Ectodermal cell (in vitro differentiated cells): Measurements from ENCODE around the gene COL1A1.

Source experiments
- H3K27ac ChIP-seq: 2 replicates; pipeline ENCODE4 v1.7.0; 2013; ENCODE audit warnings: mild to moderate bottlenecking, low read depth, low read length; ENCODE audit not compliant: insufficient read depth, poor library complexity, severe bottlenecking
- H3K27me3 ChIP-seq: 2 replicates; pipeline ENCODE4 v1.7.0; 2013; ENCODE audit warnings: mild to moderate bottlenecking, low read length; ENCODE audit not compliant: insufficient read depth, control insufficient read depth, poor library complexity, severe bottlenecking
- H3K36me3 ChIP-seq: one replicate; pipeline ENCODE4 v1.7.0; 2013; ENCODE audit warnings: low read length; ENCODE audit not compliant: control insufficient read depth, insufficient read depth
- H3K4me1 ChIP-seq: one replicate; pipeline ENCODE4 v1.7.0; 2013; ENCODE audit warnings: low read length; ENCODE audit not compliant: control insufficient read depth, insufficient read depth
- H3K4me3 ChIP-seq: 2 replicates; pipeline ENCODE4 v1.7.0; 2013; ENCODE audit warnings: low read depth, low read length, control low read depth; ENCODE audit not compliant: insufficient read depth
- H3K9me3 ChIP-seq: 2 replicates; pipeline ENCODE4 v1.7.0; 2013; ENCODE audit warnings: mild to moderate bottlenecking, low read length, moderate library complexity; ENCODE audit not compliant: control insufficient read depth
- WGBS, 2 experiments: methylation state at CpG; one replicate each; pipeline ENCODE4 v1.1.7; 2013; ENCODE audit warnings: missing lambda C conversion rate in 2 of 2; 5-methylcytosine and 5-hydroxymethylcytosine counted together

Gene COL1A1

DNA sequence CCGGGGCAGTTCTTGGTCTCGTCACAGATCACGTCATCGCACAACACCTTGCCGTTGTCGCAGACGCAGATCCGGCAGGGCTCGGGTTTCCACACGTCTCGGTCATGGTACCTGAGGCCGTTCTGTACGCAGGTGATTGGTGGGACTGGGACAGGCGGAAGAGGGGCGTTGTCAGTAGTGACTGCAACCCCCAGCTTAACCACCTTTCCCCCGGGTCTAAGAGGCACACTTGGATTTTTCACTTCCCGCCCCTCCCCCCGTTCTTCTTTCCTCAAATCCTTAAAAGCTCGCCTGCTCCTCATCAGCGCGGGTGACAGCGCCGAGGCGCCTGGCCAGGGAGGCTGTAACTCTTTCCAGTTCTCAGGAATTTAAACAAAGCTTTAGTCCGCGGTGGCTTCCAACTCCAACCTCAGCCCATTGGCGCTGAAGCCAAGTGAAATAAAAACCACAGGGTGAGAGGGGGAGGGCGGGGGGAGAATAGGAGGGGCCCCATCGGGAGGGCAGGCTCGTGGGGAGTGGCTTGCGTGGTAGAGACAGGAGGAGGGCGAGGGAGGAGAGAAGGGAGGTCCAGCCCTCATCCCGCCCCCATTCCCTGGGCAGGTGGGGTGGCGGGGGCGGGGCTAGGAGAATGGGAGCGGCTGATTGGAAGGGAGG is 1.5 kb downstream of the COL1A1 start:
- no peak overlapping the region for H3K27ac ChIP-seq
- H3K9me3 ChIP-seq, result no peaks in the 10 kb centered on the region
- H3K36me3 ChIP-seq, result no peaks in the 10 kb centered on the region
- H3K27me3 ChIP-seq, result peaks cover 52% of the 10 kb centered on the region
- no peaks in the 10 kb centered on the region for H3K4me1 ChIP-seq
- peak overlapping the region; percentile 45 for H3K4me3 ChIP-seq
- WGBS, 2 experiments, result 2 to 3% methylated on average over 36 of the region's 36 CpGs

DNA sequence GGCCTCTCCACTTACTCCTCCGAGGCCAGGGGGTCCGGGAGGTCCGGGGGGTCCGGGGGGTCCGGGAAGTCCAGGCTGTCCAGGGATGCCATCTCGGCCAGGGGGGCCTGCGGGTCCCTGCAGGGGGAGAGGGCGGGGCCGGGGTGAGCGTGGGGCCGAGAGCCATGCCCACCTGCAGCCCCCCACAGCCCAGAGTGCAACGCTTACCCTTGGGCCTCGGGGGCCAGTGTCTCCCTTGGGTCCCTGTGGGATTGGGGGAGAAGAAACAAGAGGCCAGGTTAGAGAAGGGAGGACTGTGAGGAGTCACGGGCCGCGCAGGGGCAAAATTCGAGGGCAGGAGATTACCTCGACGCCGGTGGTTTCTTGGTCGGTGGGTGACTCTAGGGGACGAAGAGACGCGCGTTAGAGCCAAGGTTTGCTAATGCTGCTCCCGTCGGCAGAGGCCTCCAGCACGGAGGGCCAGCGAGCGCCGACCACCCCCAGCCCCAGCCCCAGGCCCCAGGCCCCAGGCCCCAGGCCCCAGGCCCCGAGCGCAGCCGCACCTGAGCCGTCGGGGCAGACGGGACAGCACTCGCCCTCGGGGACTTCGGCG is 2.1 kb downstream of the COL1A1 start:
- H3K36me3 ChIP-seq, result no peaks in the 10 kb centered on the region
- H3K4me1 ChIP-seq, result no peaks in the 10 kb centered on the region
- H3K4me3 ChIP-seq, result peak overlapping the region; percentile 45
- no peaks in the 10 kb centered on the region for H3K9me3 ChIP-seq
- peaks cover 47% of the 10 kb centered on the region for H3K27me3 ChIP-seq
- no peak overlapping the region for H3K27ac ChIP-seq
- 49 to 50% methylated on average over 41 of the region's 41 CpGs for WGBS, 2 experiments

DNA sequence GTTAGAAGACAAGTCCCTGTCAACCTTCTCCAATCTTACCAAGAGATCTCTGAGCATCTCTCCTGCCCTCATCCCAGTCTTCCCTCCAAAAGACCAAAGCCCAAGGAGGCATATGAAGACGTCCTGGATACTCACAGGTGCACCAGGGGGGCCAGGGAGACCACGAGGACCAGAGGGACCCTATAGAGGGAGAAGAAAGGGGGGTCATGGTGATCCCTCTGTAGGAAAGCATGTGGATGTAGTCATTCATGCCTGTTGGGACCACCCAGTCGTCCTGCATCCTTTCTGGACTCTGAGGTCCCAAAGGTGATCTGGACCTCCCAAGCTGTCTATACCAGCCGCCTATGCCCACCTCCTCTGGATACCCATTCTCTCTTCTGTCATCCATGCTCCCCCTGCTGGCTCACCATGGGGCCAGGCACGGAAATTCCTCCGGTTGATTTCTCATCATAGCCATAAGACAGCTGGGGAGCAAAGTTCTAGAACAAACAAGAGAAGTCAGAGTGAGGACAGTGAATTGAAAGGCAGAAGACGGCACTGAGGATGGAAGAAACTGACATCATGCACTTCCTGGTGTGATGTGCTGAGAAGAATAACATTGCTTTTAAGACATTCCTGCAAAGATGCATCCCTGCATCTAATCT is 3.3 kb downstream of the COL1A1 start:
- Histone ChIP-seq H3K4me3 (no peak overlapping the region), H3K9me3 (no peaks in the 10 kb centered on the region), H3K27me3 (peaks cover 41% of the 10 kb centered on the region), H3K27ac (no peak overlapping the region), H3K4me1 (no peaks in the 10 kb centered on the region), H3K36me3 (no peaks in the 10 kb centered on the region)
- 70 to 71% methylated on average over 7 of the region's 7 CpGs for WGBS, 2 experiments

DNA sequence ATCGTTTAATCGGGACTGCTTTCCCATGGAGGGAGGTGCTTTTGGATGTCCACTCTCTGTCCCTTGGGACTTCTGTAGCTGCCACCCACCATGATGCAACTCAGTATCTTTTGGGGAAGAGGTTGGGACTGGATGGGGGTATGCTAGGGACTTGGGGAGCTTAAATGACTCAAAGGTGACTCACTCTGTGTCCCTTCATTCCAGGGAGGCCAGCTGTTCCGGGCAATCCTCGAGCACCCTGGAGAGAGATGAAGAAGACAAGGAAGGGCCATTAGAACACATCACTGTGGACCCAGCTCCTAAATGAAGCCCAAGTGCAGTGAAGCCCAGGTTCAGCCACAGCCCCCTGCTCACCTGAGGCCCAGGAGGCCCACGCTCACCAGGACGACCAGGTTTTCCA is 4.6 kb downstream of the COL1A1 start:
- Histone ChIP-seq H3K4me3 (no peak overlapping the region), H3K27me3 (peaks cover 28% of the 10 kb centered on the region), H3K36me3 (no peaks in the 10 kb centered on the region), H3K27ac (no peak overlapping the region), H3K4me1 (no peaks in the 10 kb centered on the region), H3K9me3 (no peaks in the 10 kb centered on the region)
- 92 to 93% methylated on average over 6 of the region's 6 CpGs for WGBS, 2 experiments

DNA sequence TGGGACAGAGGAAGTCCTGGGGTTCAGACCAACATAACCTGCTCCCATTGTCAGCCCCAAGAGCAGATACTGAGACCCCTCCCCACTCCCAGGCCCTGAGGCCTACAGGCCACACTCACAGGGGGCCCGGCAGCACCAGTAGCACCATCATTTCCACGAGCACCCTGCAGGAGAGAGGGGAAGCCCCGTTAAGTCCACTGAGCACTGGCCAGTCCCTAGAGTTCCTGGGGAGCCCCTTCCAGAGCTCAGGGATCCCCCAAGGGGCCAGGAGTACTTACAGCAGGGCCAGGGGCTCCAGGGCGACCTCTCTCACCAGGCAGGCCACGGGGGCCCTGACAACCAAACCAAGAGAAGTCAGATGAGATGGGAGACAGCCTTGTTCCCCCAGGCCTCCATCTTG is 5.4 kb downstream of the COL1A1 start:
- Histone ChIP-seq H3K36me3 (no peaks in the 10 kb centered on the region), H3K27ac (no peak overlapping the region), H3K27me3 (peaks cover 20% of the 10 kb centered on the region), H3K4me3 (no peak overlapping the region), H3K4me1 (no peaks in the 10 kb centered on the region), H3K9me3 (no peaks in the 10 kb centered on the region)
- WGBS, 2 experiments, result 85 to 96% methylated on average over 5 of the region's 5 CpGs

DNA sequence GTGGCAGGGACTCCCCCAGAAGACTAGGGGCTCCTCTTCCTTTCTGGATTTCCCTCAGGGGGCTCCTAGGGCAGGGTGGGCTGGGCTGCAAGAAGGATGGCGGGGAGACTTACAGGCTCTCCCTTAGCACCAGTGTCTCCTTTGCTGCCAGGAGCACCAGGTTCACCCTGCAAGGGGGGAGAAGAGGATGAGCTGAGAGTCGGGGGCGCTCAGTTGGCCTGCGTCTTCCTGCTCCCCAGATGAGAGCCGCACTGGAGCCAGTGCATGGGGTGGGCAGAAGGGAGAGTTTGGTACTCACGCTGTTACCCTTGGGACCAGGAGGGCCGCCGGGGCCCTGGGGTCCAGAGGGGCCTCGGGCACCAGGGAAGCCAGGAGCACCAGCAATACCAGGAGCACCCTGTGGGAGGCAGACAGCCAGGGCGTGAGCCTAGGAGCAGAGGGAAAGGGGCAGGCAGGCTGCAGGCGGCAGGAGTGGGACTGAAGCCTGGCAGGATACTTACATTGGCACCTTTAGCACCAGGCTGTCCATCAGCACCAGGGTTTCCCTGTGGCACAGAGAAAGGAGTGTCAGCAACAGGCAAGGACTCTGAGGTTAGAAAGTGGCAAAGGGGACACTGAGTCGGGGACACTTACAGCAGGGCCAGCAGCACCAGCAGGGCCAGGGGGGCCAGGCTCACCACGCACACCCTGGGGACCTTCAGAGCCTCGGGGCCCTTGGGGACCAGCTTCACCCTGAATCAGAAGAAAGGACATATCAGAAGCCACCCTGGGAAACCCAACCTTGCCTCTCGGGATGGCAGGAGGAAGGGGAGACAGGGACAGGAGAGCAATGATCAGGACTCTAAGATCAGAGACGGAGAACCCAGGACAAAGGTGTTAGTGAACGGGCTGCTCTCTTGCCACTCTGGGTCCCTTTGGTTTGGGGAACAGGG is 6.2 kb downstream of the COL1A1 start:
- WGBS, 2 experiments, result 92 to 93% methylated on average over 17 of the region's 17 CpGs
- H3K27me3 ChIP-seq, result peaks cover 15% of the 10 kb centered on the region
- H3K4me1 ChIP-seq, result no peaks in the 10 kb centered on the region
- no peaks in the 10 kb centered on the region for H3K9me3 ChIP-seq
- H3K4me3 ChIP-seq, result no peak overlapping the region
- H3K36me3 ChIP-seq, result no peaks in the 10 kb centered on the region
- no peak overlapping the region for H3K27ac ChIP-seq

DNA sequence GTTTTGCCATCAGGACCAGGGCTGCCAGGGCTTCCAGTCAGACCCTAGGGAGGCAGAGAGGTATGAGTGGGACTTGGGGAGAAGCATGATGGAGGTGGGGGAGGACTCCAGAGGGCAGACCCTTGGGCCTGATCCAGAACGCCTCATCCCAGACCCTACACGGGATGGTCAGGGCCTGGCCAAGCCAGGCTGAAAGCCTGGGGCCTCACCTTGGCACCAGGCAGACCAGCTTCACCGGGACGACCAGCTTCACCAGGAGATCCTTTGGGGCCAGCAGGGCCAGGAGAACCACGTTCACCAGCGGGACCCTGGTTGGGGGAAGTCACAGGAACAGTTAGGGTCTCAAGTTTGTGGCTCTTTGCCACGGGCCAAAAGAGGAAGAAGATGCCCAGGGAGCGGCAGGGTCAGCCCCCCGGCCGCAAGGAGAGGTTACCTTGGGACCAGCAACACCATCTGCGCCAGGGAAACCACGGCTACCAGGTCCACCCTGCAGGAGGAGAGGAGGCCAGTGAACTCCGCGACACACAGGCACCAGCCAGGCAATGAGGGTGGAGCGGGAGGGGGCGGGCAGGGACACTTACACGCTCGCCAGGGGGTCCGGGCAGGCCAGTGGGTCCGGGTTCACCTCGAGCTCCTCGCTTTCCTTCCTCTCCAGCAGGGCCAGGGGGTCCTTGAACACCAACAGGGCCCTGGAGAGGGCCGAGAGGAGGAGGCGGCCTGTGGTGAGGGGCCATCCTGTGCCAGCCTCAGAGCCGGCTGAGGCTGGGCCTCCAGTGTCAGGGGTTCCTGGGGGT is 7.1 kb downstream of the COL1A1 start:
- H3K27ac ChIP-seq, result no peak overlapping the region

DNA sequence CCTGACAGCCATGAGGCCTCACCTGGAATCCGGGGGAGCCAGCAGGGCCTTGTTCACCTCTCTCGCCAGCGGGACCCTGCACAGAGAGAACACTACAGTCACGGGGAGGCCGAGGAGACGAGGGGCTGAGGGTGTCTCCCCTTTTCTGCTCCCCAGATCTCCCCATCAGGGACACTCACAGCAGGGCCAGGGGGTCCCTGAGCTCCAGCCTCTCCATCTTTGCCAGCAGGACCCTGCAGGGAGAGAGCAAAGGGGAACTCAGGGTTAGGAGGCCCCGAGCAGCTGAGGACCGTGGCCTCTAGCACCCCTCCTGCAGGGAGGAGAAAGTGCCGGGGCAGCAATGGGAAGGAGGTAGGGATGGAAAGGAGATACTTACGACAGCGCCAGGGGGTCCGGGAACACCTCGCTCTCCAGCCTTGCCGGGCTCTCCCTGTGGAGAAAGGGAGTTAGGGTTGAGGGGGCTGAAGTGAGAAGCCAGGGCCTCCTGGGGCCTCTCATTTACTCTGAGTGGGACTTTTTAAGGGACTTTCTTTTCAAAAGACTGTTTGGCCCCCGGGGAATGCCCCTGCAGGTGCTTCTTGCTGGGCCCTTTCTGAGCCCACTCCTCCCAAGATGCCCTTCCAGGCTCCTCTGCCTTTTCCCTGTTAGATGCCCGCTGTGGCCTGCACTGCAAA is 8.7 kb downstream of the COL1A1 start:
- H3K27ac ChIP-seq, result no peak overlapping the region

More for the DNA sequence above, 7.1 kb downstream of the COL1A1 start:
- 90 to 91% methylated on average over 25 of the region's 25 CpGs for WGBS, 2 experiments
- no peaks in the 10 kb centered on the region for H3K36me3 ChIP-seq
- peaks cover 9% of the 10 kb centered on the region for H3K27me3 ChIP-seq
- no peak overlapping the region for H3K4me3 ChIP-seq
- no peaks in the 10 kb centered on the region for H3K9me3 ChIP-seq
- no peaks in the 10 kb centered on the region for H3K4me1 ChIP-seq

DNA sequence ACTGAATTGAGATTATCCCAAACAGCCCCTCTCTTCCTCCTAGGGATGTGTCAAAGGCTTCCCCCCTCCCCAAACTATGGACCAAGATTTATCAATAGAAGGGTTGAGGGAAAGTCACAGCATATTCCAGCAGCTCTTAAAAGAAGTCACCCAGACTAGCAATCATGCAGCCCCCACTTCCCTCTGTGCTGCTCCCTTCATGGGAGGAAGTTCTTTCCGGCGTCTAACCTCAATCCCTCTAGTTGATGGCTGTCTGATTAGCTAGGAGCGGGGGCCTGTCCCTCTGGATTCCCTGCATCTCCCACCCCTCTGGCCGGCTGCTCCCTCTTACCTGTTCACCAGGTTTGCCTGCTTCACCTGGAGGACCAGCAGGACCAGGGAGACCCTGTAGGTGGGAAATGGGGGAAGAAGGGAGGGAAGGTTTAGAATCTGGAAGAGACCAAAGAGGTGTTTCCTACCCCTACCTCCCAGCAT is 9.2 kb downstream of the COL1A1 start:
- WGBS, 2 experiments, result 92% methylated on average over 4 of the region's 4 CpGs
- Histone ChIP-seq H3K9me3 (no peaks in the 10 kb centered on the region), H3K27ac (no peak overlapping the region), H3K36me3 (no peaks in the 10 kb centered on the region), H3K4me1 (no peaks in the 10 kb centered on the region), H3K27me3 (no peaks in the 10 kb centered on the region), H3K4me3 (no peak overlapping the region)

More for the DNA sequence above, 8.7 kb downstream of the COL1A1 start:
- no peaks in the 10 kb centered on the region for H3K9me3 ChIP-seq
- no peaks in the 10 kb centered on the region for H3K36me3 ChIP-seq
- WGBS, 2 experiments, result 88 to 89% methylated on average over 16 of the region's 16 CpGs
- H3K4me1 ChIP-seq, result no peaks in the 10 kb centered on the region
- no peaks in the 10 kb centered on the region for H3K27me3 ChIP-seq
- H3K4me3 ChIP-seq, result no peak overlapping the region
